Osteoblast (primary cell): ENCODE data around the gene NLN. TPM values are rescaled to one million over a fixed set of nuclear protein-coding genes. Genes with fewer than 3 reads are reported as not detected.
"Not testable (repeated sequence)": the region's sequence is repeated elsewhere in the genome, so short reads cannot be mapped to it uniquely, and the experiment has no call there.

ENCODE experiments used
- DNase-seq: peaks from one replicate; pipeline ENCODE4 v3.0.0; 2011; ENCODE audit warnings: low spot score, mixed read lengths; ENCODE audit not compliant: insufficient read length; ENCODE audit errors: missing footprints
- H2AFZ ChIP-seq: 2 replicates; pipeline ENCODE4 v1.6.0; 2011; ENCODE audit warnings: mild to moderate bottlenecking, low read length
- H3K27ac ChIP-seq: 2 replicates; pipeline ENCODE4 v1.5.1; 2011; ENCODE audit warnings: mild to moderate bottlenecking, low read depth, low read length, moderate library complexity
- H3K27me3 ChIP-seq: 2 replicates; pipeline ENCODE4 v1.6.0; 2012; ENCODE audit warnings: mild to moderate bottlenecking, control low read depth, inconsistent platforms, low read length, moderate library complexity; ENCODE audit not compliant: insufficient read depth
- H3K36me3 ChIP-seq: 2 replicates; pipeline ENCODE4 v1.5.1; 2011; ENCODE audit warnings: mild to moderate bottlenecking, low read length, control low read depth, moderate library complexity; ENCODE audit not compliant: insufficient read depth
- H3K4me1 ChIP-seq: 2 replicates; pipeline ENCODE4 v1.5.1; 2011; ENCODE audit warnings: mild to moderate bottlenecking, low read length, control low read depth, moderate library complexity; ENCODE audit not compliant: insufficient read depth
- H3K4me2 ChIP-seq: 2 replicates; pipeline ENCODE4 v1.6.0; 2011; ENCODE audit warnings: mild to moderate bottlenecking, low read length; ENCODE audit not compliant: insufficient read depth
- H3K4me3 ChIP-seq: fragments of 200-600 bp; sonication (generic); 3 replicates; pipeline ENCODE4 v1.5.1; 2012; ENCODE audit warnings: mild to moderate bottlenecking, low read length, inconsistent platforms; ENCODE audit not compliant: insufficient read depth
- H3K79me2 ChIP-seq: 2 replicates; pipeline ENCODE4 v1.6.0; 2012; ENCODE audit warnings: mild to moderate bottlenecking, low read length, control low read depth, inconsistent platforms; ENCODE audit not compliant: insufficient read depth
- H3K9me3 ChIP-seq: 2 replicates; pipeline ENCODE4 v1.5.1; 2011; ENCODE audit warnings: low read depth, low read length, control low read depth
- H4K20me1 ChIP-seq: 2 replicates; pipeline ENCODE4 v1.6.0; 2012; ENCODE audit warnings: mild to moderate bottlenecking, low read length, control low read depth; ENCODE audit not compliant: insufficient read depth
- CTCF ChIP-seq: IDR thresholded peaks from 2 replicates; pipeline ENCODE4 v1.5.1; 2011; ENCODE audit warnings: mild to moderate bottlenecking, low read depth, low read length, moderate library complexity; ENCODE audit errors: extremely low read depth
- total RNA-seq: library from RNA; depleted of rRNA; stranded (reverse); fragments of >200 nt; gene quantifications from 2 replicates; pipeline ENCODE4 v1.2.3, GENCODE V29; 2012

Gene NLN
- total RNA-seq, 1 donor = 35.5 TPM

DNA sequence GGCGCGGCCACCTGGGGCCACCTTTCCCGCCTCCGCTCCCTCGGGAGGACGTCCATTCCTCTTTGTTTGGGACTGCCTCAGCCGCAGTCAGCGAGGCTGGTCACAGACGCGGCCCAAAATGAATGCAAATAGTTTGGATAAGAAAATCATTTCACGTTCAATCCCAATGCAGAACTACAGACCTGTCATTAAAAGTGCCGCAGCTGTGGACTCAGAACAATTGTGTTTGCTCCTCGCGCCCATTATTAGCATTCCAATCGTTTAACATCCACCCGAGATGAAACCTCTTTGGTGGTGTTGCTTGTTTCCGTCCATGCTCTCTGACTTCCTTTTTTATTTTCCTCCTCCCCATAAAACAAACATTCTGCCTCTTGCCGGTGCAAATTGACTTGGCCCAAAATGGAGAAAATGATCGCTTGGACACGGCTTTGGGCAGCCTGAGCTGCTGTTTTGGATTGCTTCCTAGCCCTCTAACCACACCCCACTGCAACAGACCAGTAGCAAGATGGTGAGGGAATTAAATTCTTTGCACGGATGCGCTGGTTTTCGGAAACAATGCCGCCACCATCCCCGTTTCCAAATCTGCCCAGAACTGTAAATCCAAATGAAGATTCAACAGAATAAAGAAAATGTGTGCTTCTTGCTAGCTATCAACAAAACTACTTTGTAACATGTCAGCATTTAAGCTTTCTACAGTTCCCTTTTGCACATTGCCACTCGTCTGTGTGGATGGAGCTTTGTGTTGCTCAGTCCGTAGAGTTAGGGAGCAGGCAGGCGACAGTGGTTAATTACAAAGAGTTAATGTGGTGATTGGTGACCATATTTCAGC lies 784 bp downstream of the NLN start:
- peak overlapping the region; percentile 92 for H2AFZ ChIP-seq
- peak overlapping the region; percentile 54 for H3K27ac ChIP-seq
- H3K36me3 ChIP-seq = peaks cover 2% of the 10 kb centered on the region
- DNase-seq = peak; percentile 94
- H3K27me3 ChIP-seq = no peaks in the 10 kb centered on the region
- no peaks in the 10 kb centered on the region for H4K20me1 ChIP-seq
- H3K79me2 ChIP-seq = peaks cover 69% of the 10 kb centered on the region
- H3K4me2 ChIP-seq = peak overlapping the region; percentile 94
- peak overlapping the region; percentile 94 for H3K4me3 ChIP-seq
- H3K4me1 ChIP-seq = peaks cover 12% of the 10 kb centered on the region
- no peaks in the 10 kb centered on the region for H3K9me3 ChIP-seq
- no peak for TF ChIP-seq CTCF

GRCh38 chr5:65727491-65728156 lies 5.6 kb downstream of the NLN start:
- H3K4me3 ChIP-seq = no peak overlapping the region
- no peak overlapping the region for H2AFZ ChIP-seq
- no peak for TF ChIP-seq CTCF
- H3K27me3 ChIP-seq = no peaks in the 10 kb centered on the region
- no peaks in the 10 kb centered on the region for H3K9me3 ChIP-seq
- no peak overlapping the region for H3K4me2 ChIP-seq
- H3K79me2 ChIP-seq = peaks cover 79% of the 10 kb centered on the region
- no peak overlapping the region for H3K27ac ChIP-seq
- H3K4me1 ChIP-seq = peaks cover 6% of the 10 kb centered on the region
- no peaks in the 10 kb centered on the region for H4K20me1 ChIP-seq
- no peak for DNase-seq
- H3K36me3 ChIP-seq = no peaks in the 10 kb centered on the region

DNA sequence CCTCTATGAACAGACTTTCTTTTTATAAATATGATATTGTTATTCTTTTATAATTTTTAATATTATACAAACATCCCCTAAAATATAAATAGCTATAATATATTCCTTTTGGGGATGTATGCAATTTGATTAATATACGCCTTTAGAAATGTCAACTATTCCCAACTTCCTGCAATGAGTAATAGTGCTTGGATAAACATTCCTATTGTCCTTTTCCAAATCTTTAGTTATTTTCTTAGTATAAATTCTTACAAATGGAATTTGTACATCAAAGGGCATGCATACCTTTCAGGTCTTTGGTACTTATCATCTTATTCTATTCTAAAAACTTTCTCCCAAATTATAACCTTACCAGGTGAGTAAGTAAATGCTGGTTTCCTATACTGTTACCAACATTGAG lies 6.2 kb downstream of the NLN start:
- H3K27me3 ChIP-seq = no peaks in the 10 kb centered on the region
- H2AFZ ChIP-seq = no peak overlapping the region
- H3K36me3 ChIP-seq = no peaks in the 10 kb centered on the region
- H3K4me2 ChIP-seq = no peak overlapping the region
- no peak for TF ChIP-seq CTCF
- no peaks in the 10 kb centered on the region for H3K9me3 ChIP-seq
- no peak for DNase-seq
- no peaks in the 10 kb centered on the region for H4K20me1 ChIP-seq
- no peak overlapping the region for H3K4me3 ChIP-seq
- H3K27ac ChIP-seq = no peak overlapping the region
- peaks cover 6% of the 10 kb centered on the region for H3K4me1 ChIP-seq
- peaks cover 76% of the 10 kb centered on the region for H3K79me2 ChIP-seq

DNA sequence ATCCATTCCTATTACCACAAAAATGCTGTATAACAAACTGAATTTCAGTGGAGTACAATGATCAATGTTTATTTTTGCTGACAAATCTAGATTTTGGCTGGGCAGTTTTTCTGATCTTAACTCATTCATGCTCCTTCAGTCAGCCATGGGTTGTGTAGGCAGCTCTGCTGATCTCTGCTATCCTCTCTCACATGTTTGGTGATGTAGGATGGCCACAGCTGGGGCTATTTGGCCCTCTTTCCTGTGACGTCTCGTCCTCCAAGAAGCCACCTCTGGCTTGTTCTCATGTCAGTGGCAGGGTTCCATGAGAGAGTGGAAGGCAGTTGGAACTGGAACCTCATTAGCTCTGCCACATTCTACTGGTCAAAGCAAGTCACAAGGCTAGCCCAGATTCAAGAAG lies 8.9 kb downstream of the NLN start:
- no peak overlapping the region for H3K27ac ChIP-seq
- DNase-seq = no peak
- no peak overlapping the region for H3K4me3 ChIP-seq
- H3K9me3 ChIP-seq = no peaks in the 10 kb centered on the region
- H4K20me1 ChIP-seq = no peaks in the 10 kb centered on the region
- H3K27me3 ChIP-seq = no peaks in the 10 kb centered on the region
- peaks cover 68% of the 10 kb centered on the region for H3K79me2 ChIP-seq
- H3K36me3 ChIP-seq = no peaks in the 10 kb centered on the region
- peaks cover 2% of the 10 kb centered on the region for H3K4me1 ChIP-seq
- no peak overlapping the region for H3K4me2 ChIP-seq
- no peak overlapping the region for H2AFZ ChIP-seq
- no peak for TF ChIP-seq CTCF

DNA sequence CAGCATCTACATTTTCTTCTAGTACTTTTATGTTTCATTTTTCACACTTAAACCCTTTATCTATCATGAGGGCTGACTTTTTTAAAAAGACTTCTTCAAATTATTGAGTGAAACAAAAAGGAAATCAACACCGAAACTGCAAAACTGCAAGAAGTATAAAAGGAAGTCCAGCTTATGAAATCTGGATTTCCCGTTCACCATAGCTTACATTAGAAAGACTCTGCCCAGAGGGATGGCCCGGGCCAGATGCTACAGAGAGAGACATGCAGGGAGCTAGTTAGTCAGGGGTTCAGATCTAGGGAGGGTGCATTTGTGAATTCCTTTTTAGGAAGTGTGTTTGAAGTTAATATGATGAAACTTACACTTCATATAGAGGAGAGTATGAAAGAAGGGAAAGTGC lies 10.0 kb downstream of the NLN start:
- not testable (repeated sequence) for DNase-seq, H3K36me3 ChIP-seq, H3K4me1 ChIP-seq, H3K4me2 ChIP-seq, H3K27ac ChIP-seq, H3K9me3 ChIP-seq, H3K4me3 ChIP-seq, H2AFZ ChIP-seq, H4K20me1 ChIP-seq, H3K27me3 ChIP-seq
- H3K79me2 ChIP-seq = peaks cover 68% of the 10 kb centered on the region
